BLaER1 treated with 17β-estradiol and CSF1 and Interleukin-3, amounts not matched to agents 10 nM and 100 nM (cell line): Measurements from ENCODE around the gene HEXA.

ENCODE experiments used
- H3K27ac ChIP-seq, 11 experiments: shearing (Covaris generic); formaldehyde crosslinking; 2 replicates each; pipeline ENCODE4 v1.8.1; 2022
- H3K27me3 ChIP-seq, 11 experiments: shearing (Covaris generic); formaldehyde crosslinking; 2 replicates each; pipeline ENCODE4 v1.8.1; 2022
- H3K36me3 ChIP-seq, 11 experiments: shearing (Covaris generic); formaldehyde crosslinking; 2 replicates each; pipeline ENCODE4 v1.8.1; 2022
- H3K4me1 ChIP-seq, 10 experiments: shearing (Covaris generic); formaldehyde crosslinking; 2 replicates each; pipeline ENCODE4 v1.8.1; 2022
- H3K4me2 ChIP-seq, 11 experiments: shearing (Covaris generic); formaldehyde crosslinking; 2 replicates each; pipeline ENCODE4 v1.8.1; 2022
- H3K4me3 ChIP-seq, 10 experiments: shearing (Covaris generic); formaldehyde crosslinking; 2 replicates each; pipeline ENCODE4 v1.8.1; 2022
- H3K9ac ChIP-seq, 11 experiments: shearing (Covaris generic); formaldehyde crosslinking; 2 replicates each; pipeline ENCODE4 v1.8.1; 2022
- H3K9me3 ChIP-seq, 11 experiments: shearing (Covaris generic); formaldehyde crosslinking; replicated peaks in 1 of 11; 2 replicates each; pipeline ENCODE4 v1.8.1; 2022
- H4K20me1 ChIP-seq, 11 experiments: shearing (Covaris generic); formaldehyde crosslinking; 2 replicates each; pipeline ENCODE4 v1.8.1; 2022
- Cebpa-rat ChIP-seq, 11 experiments: shearing (Covaris generic); IDR thresholded peaks; 2 replicates each; pipeline ENCODE4 v1.8.1; 2022

Gene HEXA

GRCh38 chr15:72312605-72313447 is 63.0 kb downstream of the HEXA start:
- Histone ChIP-seq H3K4me3 (no peak overlapping the region), H3K27me3 (no peaks in the 10 kb centered on the region), H3K36me3 (peaks cover 0 to 30% (median 0%) of the 10 kb centered on the region in 11 experiments; a peak in 5 of 22 replicates)

GRCh38 chr15:72307026-72307425 is 68.8 kb downstream of the HEXA start:
- H3K36me3 ChIP-seq, result peaks cover 0 to 57% (median 6%) of the 10 kb centered on the region in 11 experiments; a peak in 10 of 22 replicates
- H4K20me1 ChIP-seq, result peaks cover 0 to 58% (median 0%) of the 10 kb centered on the region in 11 experiments; a peak in 4 of 22 replicates
- TF ChIP-seq Cebpa-rat (IDR thresholded peaks at IDR 0.05), result no peak
- no peak overlapping the region for H3K9ac ChIP-seq
- H3K9me3 ChIP-seq, result no peaks in the 10 kb centered on the region
- no peaks in the 10 kb centered on the region for H3K27me3 ChIP-seq
- H3K4me3 ChIP-seq, result no peak overlapping the region
- peak overlapping the region; percentile 25 to 90 (median 67); a peak in 18 of 22 replicates for H3K4me2 ChIP-seq
- H3K27ac ChIP-seq, result peak overlapping the region in 3 of 11 experiments; percentile 8 to 38 (median 19); a peak in 3 of 22 replicates
- H3K4me1 ChIP-seq, result peaks cover 7 to 29% (median 15%) of the 10 kb centered on the region in 10 experiments

More at GRCh38 chr15:72312605-72313447, 63.0 kb downstream of the HEXA start:
- H3K4me2 ChIP-seq, result no peak overlapping the region
- no peak overlapping the region for H3K27ac ChIP-seq
- TF ChIP-seq Cebpa-rat (IDR thresholded peaks at IDR 0.05), result no peak
- no peaks in the 10 kb centered on the region for H3K9me3 ChIP-seq
- H3K4me1 ChIP-seq, result peaks cover 7 to 34% (median 12%) of the 10 kb centered on the region in 10 experiments; a peak in 16 of 20 replicates
- no peak overlapping the region for H3K9ac ChIP-seq
- peaks cover 0 to 32% (median 0%) of the 10 kb centered on the region in 11 experiments; a peak in 3 of 22 replicates for H4K20me1 ChIP-seq

- no peak for TF ChIP-seq Cebpa-rat (IDR thresholded peaks at IDR 0.05)
- peak overlapping the region; percentile 25 to 90 (median 67); a peak in 19 of 22 replicates for H3K4me2 ChIP-seq
- H3K4me3 ChIP-seq, result no peak overlapping the region
- peaks cover 7 to 29% (median 15%) of the 10 kb centered on the region in 10 experiments for H3K4me1 ChIP-seq
- peak overlapping the region in 3 of 11 experiments; percentile 8 to 38 (median 19); a peak in 3 of 22 replicates for H3K27ac ChIP-seq
- no peaks in the 10 kb centered on the region for H3K27me3 ChIP-seq
- no peaks in the 10 kb centered on the region for H3K9me3 ChIP-seq
- peaks cover 0 to 58% (median 6%) of the 10 kb centered on the region in 11 experiments; a peak in 10 of 22 replicates for H3K36me3 ChIP-seq
- no peak overlapping the region for H3K9ac ChIP-seq
- peaks cover 0 to 53% (median 0%) of the 10 kb centered on the region in 11 experiments; a peak in 4 of 22 replicates for H4K20me1 ChIP-seq
Measured at GRCh38 chr15:72306211-72306785, 69.5 kb downstream of the HEXA start.

GRCh38 chr15:72304596-72304995 is 71.2 kb downstream of the HEXA start:
- no peak overlapping the region for H3K4me3 ChIP-seq
- H3K27me3 ChIP-seq, result no peaks in the 10 kb centered on the region
- H3K4me1 ChIP-seq, result peaks cover 7 to 29% (median 15%) of the 10 kb centered on the region in 10 experiments
- H3K36me3 ChIP-seq, result peaks cover 0 to 70% (median 6%) of the 10 kb centered on the region in 11 experiments; a peak in 10 of 22 replicates
- H3K27ac ChIP-seq, result no peak overlapping the region
- no peak for TF ChIP-seq Cebpa-rat (IDR thresholded peaks at IDR 0.05)
- peaks cover 0 to 40% (median 0%) of the 10 kb centered on the region in 11 experiments; a peak in 4 of 22 replicates for H4K20me1 ChIP-seq
- H3K4me2 ChIP-seq, result no peak overlapping the region
- no peaks in the 10 kb centered on the region for H3K9me3 ChIP-seq
- no peak overlapping the region for H3K9ac ChIP-seq

GRCh38 chr15:72302955-72303354 is 72.9 kb downstream of the HEXA start:
- Histone ChIP-seq H3K27me3 (no peaks in the 10 kb centered on the region), H3K27ac (no peak overlapping the region), H3K36me3 (peaks cover 0 to 72% (median 6%) of the 10 kb centered on the region in 11 experiments; a peak in 10 of 22 replicates), H3K9ac (no peak overlapping the region), H3K4me2 (no peak overlapping the region), H4K20me1 (peaks cover 0 to 32% (median 0%) of the 10 kb centered on the region in 11 experiments; a peak in 4 of 22 replicates), H3K4me1 (peaks cover 7 to 29% (median 15%) of the 10 kb centered on the region in 10 experiments), H3K4me3 (no peak overlapping the region), H3K9me3 (no peaks in the 10 kb centered on the region)
- no peak for TF ChIP-seq Cebpa-rat (IDR thresholded peaks at IDR 0.05)
